Measurements from ENCODE around the gene PAPSS2.

The PAPSS2 gene

GRCh38 chr10:87625661-87626060 is 34.0 kb upstream of the PAPSS2 start:
- Histone ChIP-seq H3K9me3 (ENCODE audit: insufficient read depth, low read depth, low read length) (no peaks in the 10 kb centered on the region), H3K4me3 (ENCODE audit: low read length) (peak overlapping the region; percentile 47), H3K27ac (ENCODE audit: low read length) (peak overlapping the region; percentile 83), H3K36me3 (ENCODE audit: insufficient read depth, low read depth, low read length) (no peaks in the 10 kb centered on the region), H3K27me3 (ENCODE audit: insufficient read depth, low read length) (no peaks in the 10 kb centered on the region), H3K9ac (ENCODE audit: low read depth, low read length) (peak overlapping the region; percentile 72), H3K4me1 (ENCODE audit: insufficient read depth, low read length) (peaks cover 34% of the 10 kb centered on the region)

GRCh38 chr10:87626422-87626892 is 33.2 kb upstream of the PAPSS2 start:
- H3K36me3 ChIP-seq (ENCODE audit: insufficient read depth, low read depth, low read length), result no peaks in the 10 kb centered on the region
- H3K4me1 ChIP-seq (ENCODE audit: insufficient read depth, low read length), result peaks cover 33% of the 10 kb centered on the region
- H3K9ac ChIP-seq (ENCODE audit: low read depth, low read length), result peak overlapping the region; percentile 59; the same call in 1 of the 2 replicates
- H3K9me3 ChIP-seq (ENCODE audit: insufficient read depth, low read depth, low read length), result no peaks in the 10 kb centered on the region
- no peaks in the 10 kb centered on the region for H3K27me3 ChIP-seq (ENCODE audit: insufficient read depth, low read length)
- H3K4me3 ChIP-seq (ENCODE audit: low read length), result peak overlapping the region; percentile 47; the same call in 1 of the 2 replicates
- peak overlapping the region; percentile 62 for H3K27ac ChIP-seq (ENCODE audit: low read length)

- no peaks in the 10 kb centered on the region for H3K9me3 ChIP-seq (ENCODE audit: insufficient read depth, low read depth, low read length)
- H3K9ac ChIP-seq (ENCODE audit: low read depth, low read length), result no peak overlapping the region
- peaks cover 16% of the 10 kb centered on the region for H3K4me1 ChIP-seq (ENCODE audit: insufficient read depth, low read length)
- H3K36me3 ChIP-seq (ENCODE audit: insufficient read depth, low read depth, low read length), result no peaks in the 10 kb centered on the region
- H3K27me3 ChIP-seq (ENCODE audit: insufficient read depth, low read length), result no peaks in the 10 kb centered on the region
- H3K4me3 ChIP-seq (ENCODE audit: low read length), result no peak overlapping the region
- no peak overlapping the region for H3K27ac ChIP-seq (ENCODE audit: low read length)
These were observed 29.5 kb upstream of the PAPSS2 start for GRCh38 chr10:87630171-87630570.

- Histone ChIP-seq H3K27ac (ENCODE audit: low read length) (no peak overlapping the region), H3K27me3 (ENCODE audit: insufficient read depth, low read length) (no peaks in the 10 kb centered on the region), H3K4me3 (ENCODE audit: low read length) (no peak overlapping the region), H3K36me3 (ENCODE audit: insufficient read depth, low read depth, low read length) (no peaks in the 10 kb centered on the region), H3K9me3 (ENCODE audit: insufficient read depth, low read depth, low read length) (no peaks in the 10 kb centered on the region), H3K4me1 (ENCODE audit: insufficient read depth, low read length) (peaks cover 4% of the 10 kb centered on the region; the same call in 1 of the 2 replicates), H3K9ac (ENCODE audit: low read depth, low read length) (no peak overlapping the region)
These were observed 27.2 kb upstream of the PAPSS2 start for GRCh38 chr10:87632454-87632853.

GRCh38 chr10:87634311-87634710 is 25.4 kb upstream of the PAPSS2 start:
- no peaks in the 10 kb centered on the region for H3K27me3 ChIP-seq (ENCODE audit: insufficient read depth, low read length)
- no peaks in the 10 kb centered on the region for H3K4me1 ChIP-seq (ENCODE audit: insufficient read depth, low read length)
- no peak overlapping the region for H3K9ac ChIP-seq (ENCODE audit: low read depth, low read length)
- no peaks in the 10 kb centered on the region for H3K36me3 ChIP-seq (ENCODE audit: insufficient read depth, low read depth, low read length)
- H3K4me3 ChIP-seq (ENCODE audit: low read length), result no peak overlapping the region
- no peak overlapping the region for H3K27ac ChIP-seq (ENCODE audit: low read length)
- H3K9me3 ChIP-seq (ENCODE audit: insufficient read depth, low read depth, low read length), result no peaks in the 10 kb centered on the region

GRCh38 chr10:87635498-87636312 is 24.0 kb upstream of the PAPSS2 start:
- H3K27ac ChIP-seq (ENCODE audit: low read length), result no peak overlapping the region
- no peaks in the 10 kb centered on the region for H3K36me3 ChIP-seq (ENCODE audit: insufficient read depth, low read depth, low read length)
- H3K9ac ChIP-seq (ENCODE audit: low read depth, low read length), result no peak overlapping the region
- H3K4me1 ChIP-seq (ENCODE audit: insufficient read depth, low read length), result no peaks in the 10 kb centered on the region
- no peak overlapping the region for H3K4me3 ChIP-seq (ENCODE audit: low read length)
- no peaks in the 10 kb centered on the region for H3K27me3 ChIP-seq (ENCODE audit: insufficient read depth, low read length)
- no peaks in the 10 kb centered on the region for H3K9me3 ChIP-seq (ENCODE audit: insufficient read depth, low read depth, low read length)

- Histone ChIP-seq H3K9ac (ENCODE audit: low read depth, low read length) (no peak overlapping the region), H3K27me3 (ENCODE audit: insufficient read depth, low read length) (no peaks in the 10 kb centered on the region), H3K4me3 (ENCODE audit: low read length) (no peak overlapping the region), H3K36me3 (ENCODE audit: insufficient read depth, low read depth, low read length) (no peaks in the 10 kb centered on the region), H3K9me3 (ENCODE audit: insufficient read depth, low read depth, low read length) (no peaks in the 10 kb centered on the region), H3K4me1 (ENCODE audit: insufficient read depth, low read length) (no peaks in the 10 kb centered on the region), H3K27ac (ENCODE audit: low read length) (no peak overlapping the region)
These were observed 23.3 kb upstream of the PAPSS2 start for GRCh38 chr10:87636313-87636915.

GRCh38 chr10:87639493-87639892 is 20.2 kb upstream of the PAPSS2 start:
- Histone ChIP-seq H3K4me3 (ENCODE audit: low read length) (no peak overlapping the region), H3K9ac (ENCODE audit: low read depth, low read length) (no peak overlapping the region), H3K27me3 (ENCODE audit: insufficient read depth, low read length) (no peaks in the 10 kb centered on the region), H3K4me1 (ENCODE audit: insufficient read depth, low read length) (no peaks in the 10 kb centered on the region), H3K36me3 (ENCODE audit: insufficient read depth, low read depth, low read length) (no peaks in the 10 kb centered on the region), H3K9me3 (ENCODE audit: insufficient read depth, low read depth, low read length) (no peaks in the 10 kb centered on the region), H3K27ac (ENCODE audit: low read length) (no peak overlapping the region)

- H3K4me3 ChIP-seq (ENCODE audit: low read length), result no peak overlapping the region
- no peaks in the 10 kb centered on the region for H3K27me3 ChIP-seq (ENCODE audit: insufficient read depth, low read length)
- no peak overlapping the region for H3K9ac ChIP-seq (ENCODE audit: low read depth, low read length)
These were observed 19.6 kb upstream of the PAPSS2 start for GRCh38 chr10:87640043-87640442.

GRCh38 chr10:87642486-87642885 is 17.2 kb upstream of the PAPSS2 start:
- Histone ChIP-seq H3K4me3 (ENCODE audit: low read length) (no peak overlapping the region), H3K36me3 (ENCODE audit: insufficient read depth, low read depth, low read length) (no peaks in the 10 kb centered on the region), H3K4me1 (ENCODE audit: insufficient read depth, low read length) (no peaks in the 10 kb centered on the region), H3K27me3 (ENCODE audit: insufficient read depth, low read length) (no peaks in the 10 kb centered on the region), H3K9ac (ENCODE audit: low read depth, low read length) (no peak overlapping the region), H3K27ac (ENCODE audit: low read length) (no peak overlapping the region), H3K9me3 (ENCODE audit: insufficient read depth, low read depth, low read length) (no peaks in the 10 kb centered on the region; the same call in 1 of the 2 replicates)

More at GRCh38 chr10:87640043-87640442, 19.6 kb upstream of the PAPSS2 start:
- no peaks in the 10 kb centered on the region for H3K4me1 ChIP-seq (ENCODE audit: insufficient read depth, low read length)
- no peaks in the 10 kb centered on the region for H3K36me3 ChIP-seq (ENCODE audit: insufficient read depth, low read depth, low read length)
- H3K9me3 ChIP-seq (ENCODE audit: insufficient read depth, low read depth, low read length), result no peaks in the 10 kb centered on the region
- H3K27ac ChIP-seq (ENCODE audit: low read length), result no peak overlapping the region

- no peaks in the 10 kb centered on the region; the same call in 1 of the 2 replicates for H3K9me3 ChIP-seq (ENCODE audit: insufficient read depth, low read depth, low read length)
These were observed 16.7 kb upstream of the PAPSS2 start for GRCh38 chr10:87642988-87643387.

GRCh38 chr10:87643920-87644319 is 15.8 kb upstream of the PAPSS2 start:
- Histone ChIP-seq H3K4me1 (ENCODE audit: insufficient read depth, low read length) (no peaks in the 10 kb centered on the region), H3K27me3 (ENCODE audit: insufficient read depth, low read length) (no peaks in the 10 kb centered on the region), H3K9me3 (ENCODE audit: insufficient read depth, low read depth, low read length) (no peaks in the 10 kb centered on the region; the same call in 1 of the 2 replicates), H3K4me3 (ENCODE audit: low read length) (no peak overlapping the region), H3K9ac (ENCODE audit: low read depth, low read length) (no peak overlapping the region), H3K36me3 (ENCODE audit: insufficient read depth, low read depth, low read length) (no peaks in the 10 kb centered on the region), H3K27ac (ENCODE audit: low read length) (no peak overlapping the region)

More at GRCh38 chr10:87642988-87643387, 16.7 kb upstream of the PAPSS2 start:
- H3K27me3 ChIP-seq (ENCODE audit: insufficient read depth, low read length), result no peaks in the 10 kb centered on the region
- H3K4me1 ChIP-seq (ENCODE audit: insufficient read depth, low read length), result no peaks in the 10 kb centered on the region
- no peaks in the 10 kb centered on the region for H3K36me3 ChIP-seq (ENCODE audit: insufficient read depth, low read depth, low read length)
- H3K4me3 ChIP-seq (ENCODE audit: low read length), result no peak overlapping the region
- H3K9ac ChIP-seq (ENCODE audit: low read depth, low read length), result no peak overlapping the region
- no peak overlapping the region for H3K27ac ChIP-seq (ENCODE audit: low read length)
